AG04449 (cell line): ENCODE results near the gene DNAH1.

ENCODE experiments used
- CTCF ChIA-PET: fragments of 350-600 bp; formaldehyde crosslinking; extraction: SDS; loops from one replicate; lab custom pipeline; 2021; ENCODE audit warnings: antibody characterized with exemption; lab: Yijun Ruan, JAX
- POLR2A ChIA-PET: fragments of 400-600, 350-600 bp; formaldehyde crosslinking; extraction: SDS; loops from one replicate; lab custom pipeline; 2020; ENCODE audit warnings: antibody characterized with exemption, inconsistent platforms; lab: Yijun Ruan, JAX
- DNase-seq: peaks from one replicate; pipeline ENCODE4 v3.0.0-alpha.2; 2010; ENCODE audit warnings: low read depth, low spot score
- H3K4me3 ChIP-seq: 2 replicates; pipeline ENCODE4 v1.5.1; 2011; ENCODE audit warnings: low read depth, mild to moderate bottlenecking, control low read depth, low read length
- TF ChIP-seq, protein P1 (sequence below): IDR thresholded peaks from one replicate; pipeline ENCODE4 v1.5.1; 2011; ENCODE audit warnings: mild to moderate bottlenecking, moderate library complexity, low read length, control low read depth, inconsistent platforms; ENCODE audit not compliant: insufficient read depth; ENCODE audit errors: missing control alignments

The DNAH1 gene

DNA sequence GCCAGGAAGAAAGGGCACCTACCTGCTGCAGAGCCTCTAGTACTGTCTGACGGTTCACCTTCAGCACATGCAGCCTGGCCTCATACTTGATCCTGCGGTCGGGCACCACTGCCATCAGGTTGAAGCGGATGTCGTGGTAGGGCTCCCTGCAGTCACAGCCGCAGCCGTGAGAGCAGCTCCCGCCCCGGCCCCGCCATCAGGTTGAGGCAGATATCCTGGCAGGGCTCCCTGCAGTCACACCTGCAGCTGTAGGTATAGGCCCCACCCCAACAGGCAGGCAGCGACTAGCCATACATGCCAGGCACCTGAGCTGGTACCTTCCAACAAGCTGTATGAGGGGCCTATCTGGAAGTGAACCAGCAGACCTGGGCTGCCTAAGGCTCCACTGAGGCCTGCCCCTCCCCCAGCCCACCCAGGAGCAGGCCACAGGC, 90.1 kb downstream of the DNAH1 start:
- no peak overlapping the region for H3K4me3 ChIP-seq
- CTCF ChIA-PET: interaction anchor here (2.4 to 2.8 kb wide), 2 partner anchors 22 to 41 kb away, joined by 6 to 12 read pairs; no protein-coding TSS in a partner anchor
- TF ChIP-seq, protein P1, sequence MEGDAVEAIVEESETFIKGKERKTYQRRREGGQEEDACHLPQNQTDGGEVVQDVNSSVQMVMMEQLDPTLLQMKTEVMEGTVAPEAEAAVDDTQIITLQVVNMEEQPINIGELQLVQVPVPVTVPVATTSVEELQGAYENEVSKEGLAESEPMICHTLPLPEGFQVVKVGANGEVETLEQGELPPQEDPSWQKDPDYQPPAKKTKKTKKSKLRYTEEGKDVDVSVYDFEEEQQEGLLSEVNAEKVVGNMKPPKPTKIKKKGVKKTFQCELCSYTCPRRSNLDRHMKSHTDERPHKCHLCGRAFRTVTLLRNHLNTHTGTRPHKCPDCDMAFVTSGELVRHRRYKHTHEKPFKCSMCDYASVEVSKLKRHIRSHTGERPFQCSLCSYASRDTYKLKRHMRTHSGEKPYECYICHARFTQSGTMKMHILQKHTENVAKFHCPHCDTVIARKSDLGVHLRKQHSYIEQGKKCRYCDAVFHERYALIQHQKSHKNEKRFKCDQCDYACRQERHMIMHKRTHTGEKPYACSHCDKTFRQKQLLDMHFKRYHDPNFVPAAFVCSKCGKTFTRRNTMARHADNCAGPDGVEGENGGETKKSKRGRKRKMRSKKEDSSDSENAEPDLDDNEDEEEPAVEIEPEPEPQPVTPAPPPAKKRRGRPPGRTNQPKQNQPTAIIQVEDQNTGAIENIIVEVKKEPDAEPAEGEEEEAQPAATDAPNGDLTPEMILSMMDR: no peak
- no peak for DNase-seq
- POLR2A ChIA-PET: no interaction called here

DNA sequence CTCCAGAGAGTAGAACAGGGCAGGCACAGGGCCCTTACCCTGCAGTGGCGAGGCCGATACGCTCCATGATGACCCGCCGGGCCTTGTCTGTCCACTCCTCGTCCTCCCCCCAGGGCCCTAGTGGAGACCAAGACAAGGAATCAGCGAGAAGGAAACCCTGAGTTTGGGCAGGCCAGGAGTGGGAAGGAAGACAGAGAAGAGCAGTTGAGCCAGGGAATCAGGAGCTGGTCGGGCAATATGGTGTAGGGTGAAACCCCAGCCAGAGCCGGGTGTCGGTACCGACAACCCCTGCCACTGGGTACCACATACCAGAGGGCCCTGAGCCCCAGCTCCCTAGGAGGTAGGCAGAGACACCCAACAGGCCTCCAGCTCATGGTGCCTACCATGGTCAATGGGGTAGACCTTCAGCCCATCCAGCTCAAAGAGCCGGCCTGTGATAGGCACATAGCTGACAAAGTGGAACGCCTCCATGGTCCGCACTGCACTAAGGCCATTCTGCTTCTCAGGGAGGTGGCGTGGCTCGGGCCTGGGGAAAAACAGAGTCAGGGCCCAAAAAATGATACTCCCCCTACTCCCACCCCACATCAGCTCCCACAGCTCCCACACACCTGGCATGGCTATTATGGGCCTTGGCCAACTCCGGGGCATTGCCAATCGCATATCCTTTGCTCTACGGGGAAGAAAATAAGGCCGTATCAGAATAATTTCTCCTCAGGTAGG, 90.8 kb downstream of the DNAH1 start:
- POLR2A ChIA-PET: no interaction called here
- H3K4me3 ChIP-seq: no peak overlapping the region
- TF ChIP-seq, protein P1: no peak
- CTCF ChIA-PET: interaction anchor here (2.4 to 2.8 kb wide), 2 partner anchors 22 to 40 kb away, joined by 6 to 12 read pairs; no protein-coding TSS in a partner anchor
- DNase-seq: no peak

DNA sequence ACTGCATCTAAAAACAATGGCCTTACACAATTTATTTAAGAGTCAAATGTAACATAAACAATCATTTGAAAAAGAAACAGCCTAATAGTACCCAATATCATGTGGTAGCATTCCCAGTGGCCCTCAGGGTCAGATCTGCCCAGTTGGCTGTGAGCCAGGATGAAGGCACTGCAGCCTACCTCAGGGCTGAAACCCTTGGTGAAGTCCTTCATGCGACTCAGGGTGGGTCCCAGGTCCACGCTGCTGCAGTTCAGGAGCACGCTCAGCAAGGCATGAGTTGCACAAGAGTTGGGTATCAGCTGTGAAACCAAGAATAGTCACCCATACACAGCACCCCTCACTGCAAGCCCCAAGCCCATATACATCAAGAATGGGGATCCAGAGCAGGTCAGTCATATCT, 91.7 kb downstream of the DNAH1 start:
- POLR2A ChIA-PET: no interaction called here
- DNase-seq: no peak
- CTCF ChIA-PET: interaction anchor here (2.8 kb wide), 1 partner anchor 39 kb away, joined by 12 read pairs; no protein-coding TSS in a partner anchor
- H3K4me3 ChIP-seq: no peak overlapping the region; the same call in 1 of the 2 replicates
- TF ChIP-seq, protein P1: no peak

DNA sequence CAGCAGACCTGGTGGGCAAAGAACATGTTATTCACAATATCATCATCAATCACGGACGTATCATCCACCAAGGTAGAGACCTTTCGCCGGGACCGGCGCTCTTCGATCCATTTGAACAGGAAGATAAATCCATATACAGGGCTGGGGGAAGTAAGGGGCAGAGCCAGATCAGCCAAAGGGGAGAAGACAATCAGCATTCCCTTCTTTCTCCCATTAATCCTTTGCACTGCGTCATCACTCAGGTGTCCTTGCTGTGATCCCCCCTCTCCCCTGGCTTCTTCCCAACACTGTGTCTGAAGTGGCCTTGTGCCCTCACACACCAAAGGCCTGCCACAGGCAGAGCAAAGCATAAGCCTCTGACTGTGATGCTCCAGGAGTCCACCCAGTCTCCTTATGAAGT, 92.3 kb downstream of the DNAH1 start:
- ChIA-PET POLR2A (no interaction called here), CTCF (interaction anchor here (2.8 kb wide), 1 partner anchor 39 kb away, joined by 12 read pairs; no protein-coding TSS in a partner anchor)
- DNase-seq: no peak
- peak overlapping the region; percentile 95 for H3K4me3 ChIP-seq
- TF ChIP-seq, protein P1: no peak

DNA sequence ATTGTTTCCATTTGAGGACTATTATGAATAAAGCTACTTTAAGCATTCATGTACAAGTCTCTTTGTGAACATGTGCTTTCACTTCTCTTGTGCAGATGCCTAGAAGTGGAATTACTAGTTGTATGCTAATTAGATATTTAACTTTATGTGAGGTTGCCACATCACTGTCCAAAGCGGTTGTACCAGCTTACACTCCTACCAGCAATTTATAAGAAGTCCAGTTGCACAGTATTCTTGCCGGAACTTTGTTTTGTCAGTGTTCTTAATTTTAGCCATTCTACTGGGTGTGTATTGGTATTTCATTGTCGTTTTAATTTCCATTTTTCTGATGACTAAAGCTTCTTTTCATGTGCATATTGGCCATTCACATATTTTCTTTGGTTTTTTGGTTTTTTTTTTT, 99.7 kb downstream of the DNAH1 start:
- ChIA-PET POLR2A (no interaction called here), CTCF (interaction anchor here (1.0 to 28.6 kb wide), 4 partner anchors 9 to 32 kb away, joined by 4 to 1004 read pairs (median 54); partner anchors contain the start of genes NISCH, SEMA3G and TNNC1)
- DNase-seq: no peak
- H3K4me3 ChIP-seq: no peak overlapping the region
- TF ChIP-seq, protein P1: no peak

DNA sequence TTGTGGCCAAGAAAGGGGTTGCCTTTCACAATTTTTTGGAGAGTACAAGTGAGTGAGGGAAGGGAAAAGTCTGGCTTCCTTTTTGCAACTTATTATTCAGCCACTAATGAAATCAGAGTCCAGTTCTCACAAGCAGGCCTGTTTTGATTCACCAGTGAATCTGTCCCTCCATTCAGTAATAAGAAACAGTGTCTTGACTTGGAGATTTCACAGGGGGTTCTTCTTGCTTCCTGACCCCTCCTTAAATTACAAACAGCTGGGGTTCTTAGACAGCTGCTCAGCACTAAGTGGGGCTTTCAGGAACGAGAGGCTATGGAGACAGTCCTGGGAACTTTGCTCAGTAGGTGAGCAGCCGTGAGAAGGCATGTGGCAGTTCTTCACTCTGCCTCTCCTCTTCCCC, 104.3 kb downstream of the DNAH1 start:
- POLR2A ChIA-PET: no interaction called here

More for the DNA sequence above, 104.3 kb downstream of the DNAH1 start:
- no peak for DNase-seq
- CTCF ChIA-PET: interaction anchor here (0.6 to 28.6 kb wide), 6 partner anchors 8 to 281 kb away, joined by 3 to 1004 read pairs (median 8); partner anchors contain the start of genes NISCH, SEMA3G and TNNC1
- H3K4me3 ChIP-seq: no peak overlapping the region
- TF ChIP-seq, protein P1: no peak
